Measurements from ENCODE around the gene ZBTB22.
A peak's percentile ranks its signal among the peaks of the same experiment; 100 is the strongest.
"Not testable (repeated sequence)": the region's sequence is repeated elsewhere in the genome, so short reads cannot be mapped to it uniquely, and the experiment has no call there.

ZBTB22 gene

GRCh38 chr6:33276581-33276863 is 41.0 kb downstream of the ZBTB22 start:
- Histone ChIP-seq H3K4me3 (ENCODE audit: low read length) (peak overlapping the region; percentile 79), H3K4me1 (ENCODE audit: insufficient read depth, low read length) (peaks cover 21% of the 10 kb centered on the region), H3K27ac (ENCODE audit: low read depth, low read length) (peak overlapping the region; percentile 97), H3K9ac (ENCODE audit: low read depth, low read length) (peak overlapping the region; percentile 97), H3K9me3 (ENCODE audit: insufficient read depth, low read depth, low read length) (no peaks in the 10 kb centered on the region), H3K27me3 (ENCODE audit: insufficient read depth, low read length) (no peaks in the 10 kb centered on the region), H3K36me3 (ENCODE audit: insufficient read depth, low read length) (peaks cover 73% of the 10 kb centered on the region)

DNA sequence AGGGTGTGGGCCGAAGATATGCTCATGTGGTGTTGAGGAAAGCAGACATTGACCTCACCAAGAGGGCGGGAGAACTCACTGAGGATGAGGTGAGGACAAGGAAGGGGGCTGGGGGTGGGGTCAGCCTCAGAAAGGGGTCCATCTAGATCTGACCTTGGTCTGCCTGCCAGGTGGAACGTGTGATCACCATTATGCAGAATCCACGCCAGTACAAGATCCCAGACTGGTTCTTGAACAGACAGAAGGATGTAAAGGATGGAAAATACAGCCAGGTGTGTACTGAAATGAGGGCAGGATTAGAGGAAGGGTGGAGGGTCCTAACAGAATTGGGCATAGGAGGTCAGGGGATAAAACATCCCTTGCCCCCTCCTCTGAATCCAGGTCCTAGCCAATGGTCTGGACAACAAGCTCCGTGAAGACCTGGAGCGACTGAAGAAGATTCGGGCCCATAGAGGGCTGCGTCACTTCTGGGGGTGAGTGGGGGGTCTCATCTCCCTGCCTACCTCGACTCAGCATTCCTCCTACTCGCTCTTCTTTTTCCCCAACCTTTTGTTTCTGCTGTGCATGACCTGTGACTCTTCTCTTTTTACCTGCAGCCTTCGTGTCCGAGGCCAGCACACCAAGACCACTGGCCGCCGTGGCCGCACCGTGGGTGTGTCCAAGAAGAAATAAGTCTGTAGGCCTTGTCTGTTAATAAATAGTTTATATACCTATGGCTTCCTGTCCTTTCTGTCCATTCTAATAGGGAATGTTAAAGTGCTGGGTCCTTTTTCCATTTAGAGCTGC is 41.6 kb downstream of the ZBTB22 start:
- not testable (repeated sequence) for H3K27me3 ChIP-seq (ENCODE audit: insufficient read depth, low read length); H3K9me3 ChIP-seq (ENCODE audit: insufficient read depth, low read depth, low read length)
- Histone ChIP-seq H3K4me3 (ENCODE audit: low read length) (peak overlapping the region; percentile 79), H3K4me1 (ENCODE audit: insufficient read depth, low read length) (peaks cover 21% of the 10 kb centered on the region), H3K27ac (ENCODE audit: low read depth, low read length) (peak overlapping the region; percentile 97), H3K36me3 (ENCODE audit: insufficient read depth, low read length) (peaks cover 68% of the 10 kb centered on the region), H3K9ac (ENCODE audit: low read depth, low read length) (peak overlapping the region; percentile 97)
- WGBS = 76% methylated on average over 12 of the region's 16 CpGs

DNA sequence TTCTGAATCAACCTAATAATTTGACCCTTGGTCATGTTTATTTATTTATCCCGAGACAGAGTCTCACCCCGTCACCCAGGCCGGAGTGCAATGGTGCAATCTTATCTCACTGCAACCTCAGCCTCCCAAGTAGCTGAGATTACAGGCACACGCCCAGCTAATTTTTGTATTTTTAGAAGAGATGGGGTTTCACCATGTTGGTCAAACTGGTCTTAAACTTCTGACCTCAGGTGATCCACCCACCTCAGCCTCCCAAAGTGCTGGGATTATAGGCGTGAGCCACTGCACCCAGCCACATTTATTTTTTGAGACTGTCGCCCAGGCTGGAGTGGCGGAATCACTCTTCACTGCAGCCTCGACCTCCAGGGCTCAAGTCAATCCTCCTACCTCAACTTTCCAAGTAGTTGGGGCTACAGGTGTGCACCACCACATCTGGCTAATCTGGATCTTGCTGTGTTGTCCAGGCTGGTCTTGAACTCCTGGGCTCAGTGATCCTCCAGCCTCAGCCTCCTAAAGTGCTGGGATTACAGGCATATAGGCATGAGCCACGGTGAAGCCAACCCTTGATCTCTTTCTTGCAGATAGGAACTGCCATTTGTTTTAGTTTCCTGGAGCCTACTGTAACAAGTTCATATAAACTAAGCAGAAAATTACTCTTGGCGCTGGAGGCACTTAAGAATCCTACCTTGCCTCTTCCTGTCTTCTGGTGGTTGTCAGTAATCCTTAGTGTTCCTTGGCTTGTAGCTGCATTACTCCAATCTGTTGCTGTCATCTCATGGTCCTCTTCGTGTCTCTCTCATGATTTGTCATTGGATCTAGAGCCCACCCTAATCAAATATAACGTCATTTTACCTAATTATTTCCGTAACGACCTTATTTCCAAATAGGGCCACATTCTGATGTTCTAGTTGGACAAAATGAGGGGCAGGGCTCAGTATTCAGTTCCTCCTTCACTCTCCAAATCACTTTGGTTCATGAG is 43.3 kb downstream of the ZBTB22 start:
- H3K27ac ChIP-seq (ENCODE audit: low read depth, low read length) = peak overlapping the region; percentile 97
- 82% methylated on average over 14 of the region's 14 CpGs for WGBS
- no peaks in the 10 kb centered on the region for H3K27me3 ChIP-seq (ENCODE audit: insufficient read depth, low read length)
- H3K9ac ChIP-seq (ENCODE audit: low read depth, low read length) = peak overlapping the region; percentile 97
- peaks cover 59% of the 10 kb centered on the region for H3K36me3 ChIP-seq (ENCODE audit: insufficient read depth, low read length)
- H3K4me1 ChIP-seq (ENCODE audit: insufficient read depth, low read length) = peaks cover 17% of the 10 kb centered on the region
- no peaks in the 10 kb centered on the region for H3K9me3 ChIP-seq (ENCODE audit: insufficient read depth, low read depth, low read length)
- peak overlapping the region; percentile 79 for H3K4me3 ChIP-seq (ENCODE audit: low read length)

DNA sequence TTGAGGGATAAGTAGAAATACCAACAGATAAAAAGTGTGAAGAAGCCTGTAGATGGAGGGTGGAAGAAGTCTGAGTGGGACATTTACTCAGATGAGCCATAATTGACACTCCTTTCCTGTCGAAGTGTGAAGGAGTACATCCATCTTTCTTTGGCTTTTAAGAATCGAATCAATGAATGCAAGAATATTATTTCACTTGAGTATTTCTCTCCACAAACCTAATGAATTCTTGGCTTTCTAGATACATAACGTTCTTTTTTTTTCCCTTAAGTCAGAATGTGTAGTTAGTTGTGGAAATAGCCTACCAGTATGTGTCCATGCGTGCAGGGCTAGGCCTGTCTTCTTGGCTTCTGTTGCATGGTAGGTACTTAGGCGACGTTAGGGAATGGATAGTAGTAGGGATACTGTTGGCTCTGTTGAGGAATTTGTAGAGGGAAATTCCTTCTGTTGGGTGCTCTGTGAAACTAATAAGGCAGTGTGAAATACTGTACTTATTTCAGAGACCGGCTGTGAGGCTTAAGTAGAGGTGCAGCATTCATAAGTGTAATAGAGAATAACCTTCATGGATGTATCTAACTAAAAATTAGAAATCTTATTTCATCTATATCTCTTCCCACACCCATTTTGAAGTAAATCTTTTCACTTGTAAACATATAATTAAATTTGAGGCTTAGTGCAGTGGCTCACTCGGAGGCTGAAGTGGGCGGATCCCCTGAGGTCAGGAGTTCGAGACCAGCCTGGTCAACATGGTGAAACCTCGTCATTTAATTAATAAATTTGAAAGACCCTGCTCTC is 44.2 kb downstream of the ZBTB22 start:
- Histone ChIP-seq H3K9ac (ENCODE audit: low read depth, low read length) (peak overlapping the region; percentile 97), H3K4me1 (ENCODE audit: insufficient read depth, low read length) (peaks cover 17% of the 10 kb centered on the region)

DNA sequence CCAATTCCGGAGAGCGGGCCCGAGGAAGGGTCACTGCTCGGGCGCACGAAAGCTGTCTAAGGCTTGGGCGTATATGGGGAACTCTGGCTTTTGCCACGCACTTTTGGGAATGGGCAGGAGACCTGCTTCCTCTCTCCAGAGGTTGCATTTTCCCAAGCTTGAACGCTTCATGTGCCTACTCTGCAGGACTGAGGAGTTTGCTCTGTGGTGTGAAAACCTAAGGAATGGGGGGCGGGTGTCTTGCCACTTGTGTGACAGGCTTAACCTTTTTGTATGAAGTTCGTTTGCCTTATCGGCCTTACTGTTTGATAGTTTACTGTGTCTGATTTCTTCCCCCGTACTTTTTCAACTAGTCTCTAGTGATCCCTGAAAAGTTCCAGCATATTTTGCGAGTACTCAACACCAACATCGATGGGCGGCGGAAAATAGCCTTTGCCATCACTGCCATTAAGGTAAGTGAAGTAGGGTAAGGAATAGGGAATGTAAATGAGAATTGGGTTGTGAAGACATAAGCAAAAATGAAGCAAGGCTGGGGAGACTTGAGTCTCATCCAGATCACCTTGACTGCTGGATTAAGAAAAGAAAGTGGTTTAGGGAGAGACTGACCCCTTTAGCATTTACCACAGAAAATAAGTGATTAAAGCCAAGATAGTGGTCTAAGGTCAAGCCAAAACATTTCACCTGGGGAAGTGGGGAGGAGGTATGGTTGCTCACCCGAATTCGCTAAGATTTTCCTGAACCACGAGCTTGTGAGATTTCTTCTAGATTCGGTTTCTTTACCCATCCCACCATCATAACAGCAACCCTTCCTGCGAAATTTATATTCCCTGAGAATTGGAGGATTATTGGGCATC is 45.0 kb downstream of the ZBTB22 start:
- Histone ChIP-seq H3K36me3 (ENCODE audit: insufficient read depth, low read length) (peaks cover 68% of the 10 kb centered on the region), H3K27me3 (ENCODE audit: insufficient read depth, low read length) (no peaks in the 10 kb centered on the region), H3K27ac (ENCODE audit: low read depth, low read length) (peak overlapping the region; percentile 97), H3K4me3 (ENCODE audit: low read length) (peak overlapping the region; percentile 79), H3K9ac (ENCODE audit: low read depth, low read length) (peak overlapping the region; percentile 97), H3K4me1 (ENCODE audit: insufficient read depth, low read length) (peaks cover 17% of the 10 kb centered on the region), H3K9me3 (ENCODE audit: insufficient read depth, low read depth, low read length) (no peaks in the 10 kb centered on the region)
- WGBS = 4% methylated on average over 19 of the region's 22 CpGs

More for the DNA sequence above, 44.2 kb downstream of the ZBTB22 start:
- Histone ChIP-seq H3K36me3 (ENCODE audit: insufficient read depth, low read length) (peaks cover 60% of the 10 kb centered on the region), H3K27ac (ENCODE audit: low read depth, low read length) (peak overlapping the region; percentile 97), H3K9me3 (ENCODE audit: insufficient read depth, low read depth, low read length) (no peaks in the 10 kb centered on the region), H3K27me3 (ENCODE audit: insufficient read depth, low read length) (no peaks in the 10 kb centered on the region), H3K4me3 (ENCODE audit: low read length) (peak overlapping the region; percentile 79)
- WGBS = 56% methylated on average over 11 of the region's 11 CpGs

DNA sequence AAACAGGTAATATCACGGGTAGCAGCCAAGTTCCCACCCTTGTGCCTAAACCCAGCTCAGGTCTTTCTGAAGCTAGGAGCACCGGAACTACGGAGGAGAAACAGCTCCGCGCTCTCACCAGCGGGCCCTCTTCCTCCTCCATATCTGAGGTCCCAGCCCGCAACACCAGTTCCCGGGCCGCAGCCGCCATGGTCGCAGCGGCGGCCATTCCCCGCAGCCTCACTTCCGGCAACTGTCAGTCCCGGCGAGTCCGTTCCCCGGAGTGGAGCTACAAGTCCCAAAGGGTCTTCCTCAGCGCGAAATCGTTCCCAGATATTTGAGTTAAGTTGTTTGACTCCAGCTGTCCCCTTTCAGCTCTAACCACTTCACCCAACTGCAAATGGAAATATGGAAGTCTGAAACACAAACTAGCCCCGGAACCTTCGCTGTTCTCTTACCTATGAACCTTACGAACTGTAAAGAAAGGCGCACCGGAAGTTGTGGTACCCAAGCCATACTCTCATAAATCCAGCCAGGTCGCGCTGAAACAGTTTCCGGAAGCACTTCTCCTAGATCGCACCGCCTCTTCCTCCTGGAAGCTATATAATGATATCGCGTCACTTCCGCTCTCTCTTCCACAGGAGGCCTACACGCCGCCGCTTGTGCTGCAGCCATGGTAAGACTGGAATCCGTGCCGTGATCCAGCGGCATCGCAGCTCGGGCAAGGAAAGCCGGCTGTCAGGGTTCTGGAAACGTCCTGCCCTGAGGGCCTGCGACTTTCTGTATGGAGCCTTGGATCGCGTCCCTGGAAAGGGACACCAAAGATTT is 45.9 kb downstream of the ZBTB22 start, which contains the start of the genes RPS18 and VPS52:
Gene RPS18, plus strand, starts transcription at position 608 of the 807 bp plus-strand sequence. Its CDS starts 45 bp downstream, at position 653.
Gene VPS52, minus strand, starts transcription at position 409 of the 807 bp plus-strand sequence. Its CDS starts 201 bp downstream, at position 208.
- Histone ChIP-seq H3K9me3 (ENCODE audit: insufficient read depth, low read depth, low read length) (no peaks in the 10 kb centered on the region), H3K36me3 (ENCODE audit: insufficient read depth, low read length) (peaks cover 75% of the 10 kb centered on the region), H3K4me3 (ENCODE audit: low read length) (peak within 1 kb of the TSS; percentile 79), H3K27me3 (ENCODE audit: insufficient read depth, low read length) (no peaks in the 10 kb centered on the region), H3K27ac (ENCODE audit: low read depth, low read length) (peak within 1 kb of the TSS; percentile 97), H3K4me1 (ENCODE audit: insufficient read depth, low read length) (peaks cover 17% of the 10 kb centered on the region), H3K9ac (ENCODE audit: low read depth, low read length) (peak within 1 kb of the TSS; percentile 97)
- WGBS = under 1% methylated on average over 48 of the region's 48 CpGs

GRCh38 chr6:33271117-33271467 is 46.5 kb downstream of the ZBTB22 start:
- WGBS = 2% methylated on average over 7 of the region's 7 CpGs
- Histone ChIP-seq H3K27me3 (ENCODE audit: insufficient read depth, low read length) (no peaks in the 10 kb centered on the region), H3K9ac (ENCODE audit: low read depth, low read length) (peak overlapping the region; percentile 97), H3K9me3 (ENCODE audit: insufficient read depth, low read depth, low read length) (no peaks in the 10 kb centered on the region), H3K4me1 (ENCODE audit: insufficient read depth, low read length) (peaks cover 17% of the 10 kb centered on the region), H3K36me3 (ENCODE audit: insufficient read depth, low read length) (peaks cover 75% of the 10 kb centered on the region), H3K4me3 (ENCODE audit: low read length) (peak overlapping the region; percentile 79), H3K27ac (ENCODE audit: low read depth, low read length) (peak overlapping the region; percentile 95)

All from HUES64 (cell line).